PC-9 (cell line): ENCODE results near the gene VPS37B.

Experiments
- EZH2 ChIP-seq: fragments of 200-600 bp; sonication (generic); IDR thresholded peaks from 2 replicates; pipeline ENCODE4 v1.8.0; 2017; ENCODE audit warnings: antibody characterized with exemption, low read depth
- TF ChIP-seq, protein P1 (sequence below): fragments of 200-600 bp; sonication (generic); conservative IDR thresholded peaks from 2 replicates; pipeline ENCODE4 v1.6.1; 2017; ENCODE audit warnings: mixed run types, antibody characterized with exemption, mild to moderate bottlenecking, moderate library complexity

DNA sequence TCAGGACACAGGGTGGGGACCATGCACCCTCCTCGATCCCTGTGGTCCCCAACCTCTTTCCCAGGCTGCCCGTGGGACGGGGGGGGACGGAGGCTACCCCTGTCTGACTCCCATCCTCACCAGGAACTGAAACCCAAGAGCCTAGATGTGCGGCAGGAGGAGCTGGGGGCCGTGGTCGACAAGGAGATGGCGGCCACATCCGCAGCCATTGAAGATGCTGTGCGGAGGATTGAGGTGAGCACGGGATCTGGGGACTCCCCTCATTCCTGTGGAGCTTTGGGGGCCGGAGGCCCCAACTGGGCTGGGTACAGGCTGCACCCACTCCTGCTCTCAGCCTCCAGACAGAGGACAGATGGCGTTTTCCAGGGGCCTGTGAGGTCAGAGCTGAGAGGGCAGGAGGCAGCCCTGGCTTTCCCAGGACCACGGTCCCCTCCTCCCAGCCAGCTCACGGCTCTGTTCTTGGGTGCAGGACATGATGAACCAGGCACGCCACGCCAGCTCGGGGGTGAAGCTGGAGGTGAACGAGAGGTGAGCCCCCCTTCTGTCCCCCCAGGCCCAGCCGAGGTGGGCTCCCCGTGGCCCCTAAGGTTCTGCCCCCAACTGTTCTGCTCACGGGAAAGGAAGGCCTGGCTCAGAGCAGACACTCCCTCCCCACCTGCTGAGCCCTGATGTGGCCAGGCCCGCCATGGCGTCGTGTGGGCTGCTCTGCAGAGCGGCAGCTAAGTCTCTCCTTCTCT lies 36.5 kb downstream of the VPS37B start:
- TF ChIP-seq, protein P1, sequence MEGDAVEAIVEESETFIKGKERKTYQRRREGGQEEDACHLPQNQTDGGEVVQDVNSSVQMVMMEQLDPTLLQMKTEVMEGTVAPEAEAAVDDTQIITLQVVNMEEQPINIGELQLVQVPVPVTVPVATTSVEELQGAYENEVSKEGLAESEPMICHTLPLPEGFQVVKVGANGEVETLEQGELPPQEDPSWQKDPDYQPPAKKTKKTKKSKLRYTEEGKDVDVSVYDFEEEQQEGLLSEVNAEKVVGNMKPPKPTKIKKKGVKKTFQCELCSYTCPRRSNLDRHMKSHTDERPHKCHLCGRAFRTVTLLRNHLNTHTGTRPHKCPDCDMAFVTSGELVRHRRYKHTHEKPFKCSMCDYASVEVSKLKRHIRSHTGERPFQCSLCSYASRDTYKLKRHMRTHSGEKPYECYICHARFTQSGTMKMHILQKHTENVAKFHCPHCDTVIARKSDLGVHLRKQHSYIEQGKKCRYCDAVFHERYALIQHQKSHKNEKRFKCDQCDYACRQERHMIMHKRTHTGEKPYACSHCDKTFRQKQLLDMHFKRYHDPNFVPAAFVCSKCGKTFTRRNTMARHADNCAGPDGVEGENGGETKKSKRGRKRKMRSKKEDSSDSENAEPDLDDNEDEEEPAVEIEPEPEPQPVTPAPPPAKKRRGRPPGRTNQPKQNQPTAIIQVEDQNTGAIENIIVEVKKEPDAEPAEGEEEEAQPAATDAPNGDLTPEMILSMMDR, result no peak
- TF ChIP-seq EZH2, result no peak
